HepG2 (cell line): ENCODE data around the gene GDF15.

Experiments used
- CBX5 ChIP-seq: sonication (generic); formaldehyde crosslinking; IDR thresholded peaks from 2 replicates; pipeline ENCODE4 v1.4.0; 2020; ENCODE audit warnings: missing genetic modification reagents, borderline replicate concordance
- CHD4 ChIP-seq: fragments of 200-600 bp; sonication (generic); IDR thresholded peaks from 2 replicates; pipeline ENCODE4 v1.7.0; 2017; ENCODE audit warnings: mild to moderate bottlenecking, low read length, borderline replicate concordance
- CREB1 ChIP-seq, 2 experiments: fragments of 450-650 bp in 1 of 2; IDR thresholded peaks; 2 replicates each; pipeline ENCODE4 v1.6.1; 2016 to 2017; ENCODE audit warnings: control low read depth in 1 of 2, mild to moderate bottlenecking in 1 of 2, missing compliant biosample characterization in 1 of 2, missing genetic modification characterization in 1 of 2
- POLR2A ChIP-seq, 2 experiments: IDR thresholded peaks; 2 replicates each; pipeline ENCODE4 v1.6.1; 2011; ENCODE audit warnings: low read depth in 2 of 2, low read length in 2 of 2, mild to moderate bottlenecking in 1 of 2, moderate library complexity in 1 of 2; ENCODE audit not compliant: insufficient read depth in 1 of 2
- ZBTB38 ChIP-seq: sonication (generic); formaldehyde crosslinking; IDR thresholded peaks from 2 replicates; pipeline ENCODE4 v1.5.1; 2020; ENCODE audit warnings: mild to moderate bottlenecking, missing genetic modification reagents
- ZNF20 ChIP-seq: sonication (generic); formaldehyde crosslinking; IDR thresholded peaks from 2 replicates; pipeline ENCODE4 v1.4.0; 2020; ENCODE audit warnings: mild to moderate bottlenecking, moderate library complexity, missing genetic modification reagents
- ZNF281 ChIP-seq: sonication (generic); formaldehyde crosslinking; IDR thresholded peaks from 2 replicates; pipeline ENCODE4 v1.4.0; 2020; ENCODE audit warnings: missing genetic modification reagents, borderline replicate concordance
- ZNF639 ChIP-seq: conservative IDR thresholded peaks from 2 replicates; pipeline ENCODE4 v1.6.1; 2018; ENCODE audit warnings: missing genetic modification reagents
- ZSCAN30 ChIP-seq: sonication (generic); formaldehyde crosslinking; IDR thresholded peaks from 2 replicates; pipeline ENCODE4 v1.5.0; 2020; ENCODE audit warnings: mild to moderate bottlenecking, missing genetic modification reagents
- TF ChIP-seq, protein P1 (sequence below): sonication (generic); formaldehyde crosslinking; IDR thresholded peaks from 2 replicates; pipeline ENCODE4 v1.5.0; 2020; ENCODE audit warnings: mild to moderate bottlenecking, missing genetic modification reagents, moderate library complexity

DNA sequence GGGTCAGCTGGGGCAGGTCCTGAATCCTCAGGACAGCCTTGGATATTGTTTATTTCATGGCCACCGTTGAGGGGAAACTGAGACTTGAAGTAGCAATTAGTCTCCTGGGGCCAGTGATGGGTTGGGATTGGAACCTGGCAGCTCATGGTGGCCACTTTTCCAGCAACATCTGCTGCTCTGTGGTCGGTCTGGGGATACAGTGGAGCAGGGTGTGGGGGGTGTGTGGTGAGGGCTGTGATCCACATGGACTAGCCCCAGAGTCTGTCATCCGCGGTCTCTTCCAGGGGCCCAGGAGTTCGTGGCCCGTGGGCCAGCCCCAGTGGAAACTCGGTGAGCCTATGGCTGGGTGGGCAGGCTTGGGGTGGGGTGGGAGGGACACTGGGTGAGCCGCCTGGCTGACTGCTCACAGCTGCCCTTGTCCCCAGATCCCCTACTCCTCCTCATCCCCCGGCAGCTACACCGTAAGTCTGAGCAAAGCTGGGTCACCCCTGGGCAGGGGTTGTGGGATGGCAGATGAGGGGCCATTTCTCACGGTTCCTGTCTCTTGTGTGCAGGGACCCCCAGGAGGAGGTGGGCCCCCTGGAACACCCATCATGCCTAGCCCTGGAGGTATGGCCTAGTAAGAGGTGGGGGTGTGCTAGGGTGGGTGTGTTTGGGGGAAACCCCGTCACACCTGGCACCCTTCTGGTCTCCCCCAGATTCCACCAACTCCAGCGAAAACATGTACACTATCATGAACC, 46.5 kb downstream of the GDF15 start:
- no peak for TF ChIP-seq ZBTB38 (CRISPR knock-in tag)
- no peak for TF ChIP-seq ZSCAN30
- TF ChIP-seq ZNF20 (CRISPR knock-in tag) = no peak
- TF ChIP-seq ZNF281 (CRISPR knock-in tag) = no peak
- TF ChIP-seq POLR2A (IDR thresholded peaks at IDR 0.05; ENCODE audit: insufficient read depth in 1 of 2, low read depth in 2 of 2, low read length in 2 of 2) = no peak
- TF ChIP-seq CBX5 (CRISPR knock-in tag) = no peak
- TF ChIP-seq, protein P1, sequence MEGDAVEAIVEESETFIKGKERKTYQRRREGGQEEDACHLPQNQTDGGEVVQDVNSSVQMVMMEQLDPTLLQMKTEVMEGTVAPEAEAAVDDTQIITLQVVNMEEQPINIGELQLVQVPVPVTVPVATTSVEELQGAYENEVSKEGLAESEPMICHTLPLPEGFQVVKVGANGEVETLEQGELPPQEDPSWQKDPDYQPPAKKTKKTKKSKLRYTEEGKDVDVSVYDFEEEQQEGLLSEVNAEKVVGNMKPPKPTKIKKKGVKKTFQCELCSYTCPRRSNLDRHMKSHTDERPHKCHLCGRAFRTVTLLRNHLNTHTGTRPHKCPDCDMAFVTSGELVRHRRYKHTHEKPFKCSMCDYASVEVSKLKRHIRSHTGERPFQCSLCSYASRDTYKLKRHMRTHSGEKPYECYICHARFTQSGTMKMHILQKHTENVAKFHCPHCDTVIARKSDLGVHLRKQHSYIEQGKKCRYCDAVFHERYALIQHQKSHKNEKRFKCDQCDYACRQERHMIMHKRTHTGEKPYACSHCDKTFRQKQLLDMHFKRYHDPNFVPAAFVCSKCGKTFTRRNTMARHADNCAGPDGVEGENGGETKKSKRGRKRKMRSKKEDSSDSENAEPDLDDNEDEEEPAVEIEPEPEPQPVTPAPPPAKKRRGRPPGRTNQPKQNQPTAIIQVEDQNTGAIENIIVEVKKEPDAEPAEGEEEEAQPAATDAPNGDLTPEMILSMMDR = no peak
- no peak for TF ChIP-seq CREB1 (IDR thresholded peaks at IDR 0.05)
- TF ChIP-seq CREB1 (CRISPR knock-in tag; IDR thresholded peaks at IDR 0.05) = no peak
- no peak for TF ChIP-seq ZNF639
- TF ChIP-seq CHD4 = no peak
